Liver (tissue), 9 donors: Measurements from ENCODE around the gene GPI. TPM values are rescaled to one million over a fixed set of nuclear protein-coding genes. Genes with fewer than 3 reads are reported as not detected.

Experiments
- DNase-seq: peaks from one replicate; pipeline ENCODE4 v3.0.0-alpha.2; 2017; ENCODE audit warnings: low spot score
- H3K27ac ChIP-seq, 2 donors: one replicate each; pipeline ENCODE4 v1.7.0; 2013; ENCODE audit warnings: inconsistent platforms in 2 of 2, low read length in 2 of 2, control low read depth in 1 of 2, low read depth in 1 of 2, mild to moderate bottlenecking in 1 of 2
- H3K27me3 ChIP-seq, 4 donors: one replicate each; pipeline versions ENCODE4 v1.6.1 to v1.7.0; 2013; ENCODE audit warnings: low read length in 3 of 4, inconsistent platforms in 1 of 4, mild to moderate bottlenecking in 1 of 4, moderate library complexity in 1 of 4; ENCODE audit not compliant: control insufficient read depth in 4 of 4, insufficient read depth in 4 of 4
- H3K36me3 ChIP-seq, 4 donors: one replicate each; pipeline versions ENCODE4 v1.6.1 to v1.7.0; 2013; ENCODE audit warnings: low read length in 3 of 4, mild to moderate bottlenecking in 3 of 4, low read depth in 1 of 4, moderate library complexity in 1 of 4; ENCODE audit not compliant: control insufficient read depth in 4 of 4, insufficient read depth in 3 of 4
- H3K4me1 ChIP-seq, 4 donors: one replicate each; pipeline versions ENCODE4 v1.6.1 to v1.7.0; 2013; ENCODE audit warnings: low read length in 3 of 4, mild to moderate bottlenecking in 3 of 4, moderate library complexity in 1 of 4; ENCODE audit not compliant: control insufficient read depth in 4 of 4, insufficient read depth in 4 of 4
- H3K4me3 ChIP-seq, 3 donors: one replicate each; pipeline versions ENCODE4 v1.6.1 to v1.7.0; 2013; ENCODE audit warnings: low read length in 3 of 3, control low read depth in 1 of 3, low read depth in 1 of 3, mild to moderate bottlenecking in 1 of 3
- H3K9ac ChIP-seq, 2 donors: one replicate each; pipeline ENCODE4 v1.7.0; 2013; ENCODE audit warnings: low read length in 2 of 2, mild to moderate bottlenecking in 2 of 2, moderate library complexity in 2 of 2, control low read depth in 1 of 2, low read depth in 1 of 2
- H3K9me3 ChIP-seq, 4 donors: one replicate each; pipeline versions ENCODE4 v1.6.1 to v1.7.0; 2013; ENCODE audit warnings: low read length in 3 of 4; ENCODE audit not compliant: control insufficient read depth in 4 of 4
- CTCF ChIP-seq: fragments of 150-350 bp; IDR thresholded peaks from 2 replicates; pipeline ENCODE4 v1.5.1; 2017; ENCODE audit warnings: improper control_type of control experiment, low read depth, low read length; ENCODE audit not compliant: missing input control
- FOXA2 ChIP-seq: IDR thresholded peaks from 2 replicates; pipeline ENCODE4 v1.6.1; 2016; ENCODE audit warnings: antibody characterized with exemption
- NR2F2 ChIP-seq: IDR thresholded peaks from 2 replicates; pipeline ENCODE4 v1.6.1; 2016; ENCODE audit warnings: antibody characterized with exemption
- RXRA ChIP-seq, 2 donors: IDR thresholded peaks; 2 replicates each; pipeline ENCODE4 v1.6.1; 2017 to 2018; ENCODE audit warnings: antibody characterized with exemption in 2 of 2, mild to moderate bottlenecking in 1 of 2
- SP1 ChIP-seq: IDR thresholded peaks from 2 replicates; pipeline ENCODE4 v1.6.1; 2018; ENCODE audit warnings: antibody characterized with exemption, mild to moderate bottlenecking
- YY1 ChIP-seq: IDR thresholded peaks from 2 replicates; pipeline ENCODE4 v1.6.1; 2016; ENCODE audit warnings: antibody characterized with exemption, mild to moderate bottlenecking
- WGBS: extraction: QIAGEN DNeasy Blood & Tissue Kit; methylation state at CpG from one replicate; pipeline ENCODE4 v1.1.7; 2013; 5-methylcytosine and 5-hydroxymethylcytosine counted together
- polyA plus RNA-seq, 2 donors: library from polyadenylated mRNA; stranded (reverse) in 1 of 2; unstranded in 1 of 2; fragments of 200-250 nt in 1 of 2; fragments of >200 nt in 1 of 2; fragmentation: Nextera tagmentation in 1 of 2; extraction: Ambion mirVana in 1 of 2; gene quantifications; one replicate each; pipeline versions ENCODE4 v1.2.1 to v1.2.3, GENCODE V29; 2013 to 2015
- total RNA-seq, 2 donors: library from RNA; depleted of rRNA; stranded (reverse); fragments of >200 nt; gene quantifications; one replicate each; pipeline ENCODE4 v1.2.3, GENCODE V29; 2014
- TF ChIP-seq, protein P1 (sequence below): IDR thresholded peaks from 2 replicates; pipeline ENCODE4 v1.6.1; 2016; ENCODE audit warnings: antibody characterized with exemption, mild to moderate bottlenecking
- donor health status: healthy.
- donor health status: healthy.
- donor health status: healthy.
- donor health status: healthy.
- donor health status: healthy.

The GPI gene
- total and polyA plus RNA-seq, 4 donors: 61.8 to 191 (median 158) TPM

DNA sequence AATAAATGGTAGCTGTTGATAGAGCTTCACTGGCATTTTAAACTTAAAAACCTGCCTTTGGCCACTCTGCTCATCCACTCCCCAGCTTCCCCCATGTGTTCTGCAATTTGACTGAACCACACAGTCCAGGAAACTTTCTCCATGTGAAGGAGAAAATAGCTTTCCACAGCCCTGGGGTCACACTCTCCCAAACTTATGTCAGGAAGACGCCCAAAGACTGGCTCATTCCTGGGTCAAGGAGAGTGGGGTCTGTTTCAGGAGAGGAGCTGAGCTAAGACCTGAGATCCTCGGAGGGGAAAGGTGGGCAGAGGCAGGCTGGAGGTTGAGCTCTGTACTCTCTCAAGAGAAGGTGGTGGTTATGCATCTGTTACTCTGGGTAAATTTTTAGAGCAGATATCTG, 48.7 kb upstream of the GPI start:
- peaks cover 0 to under 1% (median under 1%) of the 10 kb centered on the region in 4 donors for H3K4me1 ChIP-seq
- H3K9me3 ChIP-seq: no peaks in the 10 kb centered on the region
- 90% methylated on average over 2 of the region's 2 CpGs for WGBS
- H3K27me3 ChIP-seq: no peaks in the 10 kb centered on the region
- H3K4me3 ChIP-seq: no peak overlapping the region
- DNase-seq: no peak
- peaks cover 0 to 3% (median 2%) of the 10 kb centered on the region in 4 donors for H3K36me3 ChIP-seq
- H3K27ac ChIP-seq: no peak overlapping the region
- H3K9ac ChIP-seq: no peak overlapping the region
- TF ChIP-seq CTCF (no peak), FOXA2 (no peak), RXRA (IDR thresholded peaks at IDR 0.05) (no peak)

DNA sequence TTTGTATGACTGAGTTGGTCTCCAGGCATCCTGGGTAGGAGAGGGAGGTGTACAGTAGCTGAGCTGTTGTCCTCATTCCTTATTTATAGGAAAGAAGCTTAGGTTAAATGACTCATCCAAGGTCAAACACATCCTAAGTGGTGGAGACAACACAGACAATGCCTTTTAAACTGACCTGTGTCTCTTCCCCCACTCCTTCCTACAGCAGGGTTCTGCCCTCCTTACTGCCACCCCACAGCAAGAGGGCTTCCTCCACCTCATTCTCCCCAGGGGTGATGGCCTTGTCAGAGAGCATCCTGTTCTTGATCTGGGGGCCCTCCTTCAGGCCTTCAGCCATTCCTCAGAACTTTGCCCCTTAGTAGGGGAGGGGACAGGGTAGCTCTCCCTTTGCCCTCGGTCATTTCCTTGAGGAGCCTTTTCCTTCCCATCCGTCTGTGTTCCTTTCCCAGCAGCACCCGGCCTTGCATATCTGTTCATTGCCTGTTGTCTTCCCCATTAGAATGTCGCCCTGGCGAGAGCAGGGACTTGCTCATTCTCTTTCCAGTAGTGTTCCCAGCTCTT, 48.2 kb upstream of the GPI start:
- Histone ChIP-seq H3K27ac (no peak overlapping the region), H3K4me3 (no peak overlapping the region), H3K36me3 (peaks cover 1 to 3% (median 2%) of the 10 kb centered on the region in 4 donors), H3K9ac (no peak overlapping the region), H3K4me1 (no peaks in the 10 kb centered on the region), H3K27me3 (no peaks in the 10 kb centered on the region), H3K9me3 (no peaks in the 10 kb centered on the region)
- DNase-seq: no peak
- TF ChIP-seq YY1 (no peak), NR2F2 (peak; percentile 43)
- 79% methylated on average over 5 of the region's 5 CpGs for WGBS

- no peak overlapping the region for H3K4me3 ChIP-seq
- H3K27ac ChIP-seq: peak overlapping the region in 1 of 2 donors; percentile 39
- H3K9me3 ChIP-seq: no peaks in the 10 kb centered on the region
- no peaks in the 10 kb centered on the region for H3K4me1 ChIP-seq
- H3K36me3 ChIP-seq: peaks cover under 1 to 3% (median 3%) of the 10 kb centered on the region in 4 donors
- WGBS: 76% methylated on average over 6 of the region's 6 CpGs
- DNase-seq: no peak
- TF ChIP-seq, protein P1, sequence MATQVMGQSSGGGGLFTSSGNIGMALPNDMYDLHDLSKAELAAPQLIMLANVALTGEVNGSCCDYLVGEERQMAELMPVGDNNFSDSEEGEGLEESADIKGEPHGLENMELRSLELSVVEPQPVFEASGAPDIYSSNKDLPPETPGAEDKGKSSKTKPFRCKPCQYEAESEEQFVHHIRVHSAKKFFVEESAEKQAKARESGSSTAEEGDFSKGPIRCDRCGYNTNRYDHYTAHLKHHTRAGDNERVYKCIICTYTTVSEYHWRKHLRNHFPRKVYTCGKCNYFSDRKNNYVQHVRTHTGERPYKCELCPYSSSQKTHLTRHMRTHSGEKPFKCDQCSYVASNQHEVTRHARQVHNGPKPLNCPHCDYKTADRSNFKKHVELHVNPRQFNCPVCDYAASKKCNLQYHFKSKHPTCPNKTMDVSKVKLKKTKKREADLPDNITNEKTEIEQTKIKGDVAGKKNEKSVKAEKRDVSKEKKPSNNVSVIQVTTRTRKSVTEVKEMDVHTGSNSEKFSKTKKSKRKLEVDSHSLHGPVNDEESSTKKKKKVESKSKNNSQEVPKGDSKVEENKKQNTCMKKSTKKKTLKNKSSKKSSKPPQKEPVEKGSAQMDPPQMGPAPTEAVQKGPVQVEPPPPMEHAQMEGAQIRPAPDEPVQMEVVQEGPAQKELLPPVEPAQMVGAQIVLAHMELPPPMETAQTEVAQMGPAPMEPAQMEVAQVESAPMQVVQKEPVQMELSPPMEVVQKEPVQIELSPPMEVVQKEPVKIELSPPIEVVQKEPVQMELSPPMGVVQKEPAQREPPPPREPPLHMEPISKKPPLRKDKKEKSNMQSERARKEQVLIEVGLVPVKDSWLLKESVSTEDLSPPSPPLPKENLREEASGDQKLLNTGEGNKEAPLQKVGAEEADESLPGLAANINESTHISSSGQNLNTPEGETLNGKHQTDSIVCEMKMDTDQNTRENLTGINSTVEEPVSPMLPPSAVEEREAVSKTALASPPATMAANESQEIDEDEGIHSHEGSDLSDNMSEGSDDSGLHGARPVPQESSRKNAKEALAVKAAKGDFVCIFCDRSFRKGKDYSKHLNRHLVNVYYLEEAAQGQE: no peak
- TF ChIP-seq SP1 (no peak), FOXA2 (no peak), CTCF (no peak)
- H3K9ac ChIP-seq: no peak overlapping the region
- H3K27me3 ChIP-seq: no peaks in the 10 kb centered on the region
Measured at GRCh38 chr19:34317311-34317927, 47.6 kb upstream of the GPI start.
